Mesothelial cell of epicardium (in vitro differentiated cells): ENCODE measurements around the gene MBNL1. TPM values are rescaled to one million over a fixed set of nuclear protein-coding genes. Genes with fewer than 3 reads are reported as not detected.
"Not testable (repeated sequence)": the region's sequence is repeated elsewhere in the genome, so short reads cannot be mapped to it uniquely, and the experiment has no call there.

Experiments
- DNase-seq, 2 experiments: peaks; one replicate each; pipeline ENCODE4 v3.0.0; 2021; ENCODE audit warnings: low spot score in 2 of 2; ENCODE audit not compliant: unreplicated experiment in 2 of 2
- H3K27ac Mint-ChIP-seq: 2 replicates; pipeline ENCODE4 v1.8.0; 2021; ENCODE audit warnings: mixed read lengths
- H3K27me3 Mint-ChIP-seq: 2 replicates; pipeline ENCODE4 v1.8.0; 2021; ENCODE audit warnings: low read depth, mixed read lengths
- H3K36me3 Mint-ChIP-seq: 2 replicates; pipeline ENCODE4 v1.8.0; 2021; ENCODE audit warnings: mixed read lengths
- H3K4me1 Mint-ChIP-seq: 2 replicates; pipeline ENCODE4 v1.8.0; 2021; ENCODE audit warnings: mixed read lengths
- H3K4me3 Mint-ChIP-seq: 2 replicates; pipeline ENCODE4 v1.8.0; 2021; ENCODE audit warnings: mild to moderate bottlenecking, moderate library complexity, mixed read lengths
- H3K9me3 Mint-ChIP-seq: 2 replicates; pipeline ENCODE4 v1.8.0; 2021; ENCODE audit warnings: mixed read lengths
- CTCF ChIP-seq: fragments of 200-600 bp; sonication (generic); IDR thresholded peaks from one replicate; pipeline ENCODE4 v1.5.0; 2021; ENCODE audit warnings: antibody characterized with exemption; ENCODE audit not compliant: unreplicated experiment
- total RNA-seq: library from RNA; stranded (reverse); gene quantifications from 3 replicates; pipeline ENCODE4 v1.2.1, GENCODE V29; 2021

MBNL1 gene
- total RNA-seq, 1 donor from 2014 or later, result 74.8 TPM

DNA sequence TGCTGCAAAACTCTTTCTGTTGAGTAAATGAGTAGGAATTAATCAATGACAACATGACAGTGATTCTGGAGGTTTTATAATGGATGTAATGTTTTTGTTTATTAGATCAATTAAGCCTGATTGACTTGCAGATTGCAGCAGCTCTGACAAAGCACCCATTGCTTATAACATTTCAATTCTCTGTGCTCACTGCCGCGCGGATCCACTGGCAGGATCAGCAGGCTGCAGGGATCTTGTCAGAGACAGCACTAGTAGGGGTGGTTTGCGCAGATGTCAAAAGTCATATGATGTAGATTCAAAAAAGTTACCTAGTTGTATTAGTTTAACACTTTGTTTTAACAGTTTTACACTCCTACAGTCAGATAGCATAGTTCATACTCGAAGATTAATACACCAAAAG lies 93.4 kb downstream of the MBNL1 start:
- H3K27ac Mint-ChIP-seq, result no peak overlapping the region
- DNase-seq, result no peak
- no peak for TF ChIP-seq CTCF
- peaks cover 22% of the 10 kb centered on the region for H3K4me1 Mint-ChIP-seq
- H3K9me3 Mint-ChIP-seq, result peaks cover 5% of the 10 kb centered on the region
- H3K27me3 Mint-ChIP-seq, result no peaks in the 10 kb centered on the region
- H3K4me3 Mint-ChIP-seq, result no peak overlapping the region
- peaks cover 3% of the 10 kb centered on the region for H3K36me3 Mint-ChIP-seq

GRCh38 chr3:152364237-152364636 lies 95.5 kb downstream of the MBNL1 start:
- Mint-ChIP-seq H3K4me1 (peaks cover 22% of the 10 kb centered on the region), H3K27ac (no peak overlapping the region), H3K36me3 (peaks cover 19% of the 10 kb centered on the region), H3K9me3 (peaks cover 15% of the 10 kb centered on the region), H3K27me3 (no peaks in the 10 kb centered on the region), H3K4me3 (no peak overlapping the region)
- no peak for TF ChIP-seq CTCF
- DNase-seq, result no peak

DNA sequence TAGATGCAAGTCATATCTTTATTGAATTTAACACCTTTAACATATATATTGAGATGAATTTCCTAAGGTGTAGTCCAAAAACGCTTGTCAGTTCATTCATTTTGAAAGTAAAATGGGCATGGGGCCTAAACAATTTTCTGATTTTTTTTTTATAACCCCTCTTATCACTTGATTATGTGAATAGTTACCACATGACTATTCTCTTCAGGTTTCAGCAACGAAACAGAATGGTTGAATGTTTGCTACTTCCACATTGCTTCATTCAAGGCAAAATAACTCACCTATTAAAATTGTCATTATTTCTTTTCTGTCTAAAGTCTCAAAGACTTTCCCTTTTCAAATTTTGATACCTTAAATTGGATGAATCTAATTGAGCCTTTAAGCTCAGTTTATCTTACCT lies 96.4 kb downstream of the MBNL1 start:
- H3K27me3 Mint-ChIP-seq, result no peaks in the 10 kb centered on the region
- H3K4me3 Mint-ChIP-seq, result no peak overlapping the region
- peaks cover 26% of the 10 kb centered on the region for H3K36me3 Mint-ChIP-seq
- DNase-seq, result no peak
- peaks cover 23% of the 10 kb centered on the region for H3K9me3 Mint-ChIP-seq
- no peak overlapping the region for H3K27ac Mint-ChIP-seq
- H3K4me1 Mint-ChIP-seq, result peaks cover 13% of the 10 kb centered on the region
- TF ChIP-seq CTCF, result no peak

DNA sequence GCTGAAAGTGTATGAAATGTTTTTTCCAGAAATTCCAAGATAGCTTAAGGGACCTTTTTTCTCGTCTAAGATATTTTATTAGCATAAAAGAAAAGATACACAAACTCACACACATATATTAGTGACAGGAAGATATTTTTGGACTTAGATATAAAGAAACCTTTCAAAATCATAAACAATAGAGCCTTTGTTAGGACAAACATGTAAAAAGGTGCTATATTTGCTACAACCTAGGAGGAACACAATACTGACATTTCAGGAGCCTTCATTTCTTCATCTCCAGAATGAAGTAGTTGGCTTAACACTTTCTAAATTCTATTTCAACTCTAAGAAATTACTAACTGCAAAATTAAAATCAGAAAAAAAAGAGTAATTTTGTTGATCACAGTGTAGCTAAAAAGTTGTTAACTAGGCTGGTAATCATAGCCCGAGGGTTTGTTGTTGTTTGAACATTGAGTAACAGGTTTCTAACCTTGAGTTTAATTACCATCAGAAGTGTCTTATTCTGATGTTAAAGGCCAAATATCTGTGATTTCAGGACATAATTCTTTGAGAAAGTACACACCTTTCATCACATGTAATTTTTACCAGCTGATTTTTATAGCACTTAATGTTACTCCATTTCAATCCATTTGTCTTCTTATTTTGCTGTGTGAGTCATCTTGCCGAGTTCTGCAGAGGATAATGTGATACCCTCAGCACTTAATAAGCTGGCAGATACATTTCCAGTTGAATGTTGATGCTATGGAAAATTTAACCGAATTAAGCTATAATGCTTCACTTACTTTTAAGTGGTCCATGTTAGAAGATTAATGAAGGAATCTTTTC lies 97.3 kb downstream of the MBNL1 start:
- Mint-ChIP-seq H3K9me3 (peaks cover 27% of the 10 kb centered on the region), H3K4me1 (peaks cover 11% of the 10 kb centered on the region)

GRCh38 chr3:152367192-152367591 lies 98.5 kb downstream of the MBNL1 start:
- not testable (repeated sequence) for H3K4me3 Mint-ChIP-seq, H3K27ac Mint-ChIP-seq, H3K27me3 Mint-ChIP-seq, DNase-seq
- peaks cover 41% of the 10 kb centered on the region for H3K36me3 Mint-ChIP-seq
- peaks cover 11% of the 10 kb centered on the region for H3K4me1 Mint-ChIP-seq
- peaks cover 34% of the 10 kb centered on the region for H3K9me3 Mint-ChIP-seq

More for the DNA sequence above, 97.3 kb downstream of the MBNL1 start:
- H3K27me3 Mint-ChIP-seq, result no peaks in the 10 kb centered on the region
- DNase-seq, result no peak
- TF ChIP-seq CTCF, result no peak
- H3K36me3 Mint-ChIP-seq, result peaks cover 32% of the 10 kb centered on the region
- H3K27ac Mint-ChIP-seq, result no peak overlapping the region
- H3K4me3 Mint-ChIP-seq, result no peak overlapping the region

- peaks cover 41% of the 10 kb centered on the region for H3K36me3 Mint-ChIP-seq
- not testable (repeated sequence) for H3K27ac Mint-ChIP-seq, H3K27me3 Mint-ChIP-seq, H3K4me1 Mint-ChIP-seq, DNase-seq, H3K4me3 Mint-ChIP-seq
- H3K9me3 Mint-ChIP-seq, result peaks cover 28% of the 10 kb centered on the region
Measured at GRCh38 chr3:152372633-152373032, 103.9 kb downstream of the MBNL1 start.
